Activated naive CD8-positive, alpha-beta T cell treated with anti-CD3 and anti-CD28 coated beads for 36 hours (primary cell): ENCODE results near the gene SRPK2. TPM values are rescaled to one million over a fixed set of nuclear protein-coding genes. Genes with fewer than 3 reads are reported as not detected.
"Not testable (repeated sequence)": the region's sequence is repeated elsewhere in the genome, so short reads cannot be mapped to it uniquely, and the experiment has no call there.

ENCODE experiments used
- DNase-seq: peaks from one replicate; pipeline ENCODE4 v3.0.0; 2021
- H3K27ac Mint-ChIP-seq: one replicate; pipeline ENCODE4 v1.8.0; 2022; ENCODE audit warnings: mild to moderate bottlenecking, moderate library complexity, mixed read lengths
- H3K27me3 Mint-ChIP-seq: one replicate; pipeline ENCODE4 v1.8.0; 2022; ENCODE audit warnings: mild to moderate bottlenecking, mixed read lengths
- H3K36me3 Mint-ChIP-seq: one replicate; pipeline ENCODE4 v1.8.0; 2021; ENCODE audit warnings: mild to moderate bottlenecking, mixed read lengths
- H3K4me1 Mint-ChIP-seq: one replicate; pipeline ENCODE4 v1.8.0; 2021; ENCODE audit warnings: mixed read lengths
- H3K4me3 Mint-ChIP-seq: one replicate; pipeline ENCODE4 v1.8.0; 2022; ENCODE audit warnings: mild to moderate bottlenecking, moderate library complexity, mixed read lengths
- H3K9me3 Mint-ChIP-seq: one replicate; pipeline ENCODE4 v1.8.0; 2022; ENCODE audit warnings: mixed read lengths
- total RNA-seq, 2 experiments: library from RNA; stranded (reverse); gene quantifications; one replicate each; pipeline ENCODE4 v1.2.3, GENCODE V29; 2021

Gene SRPK2
- total RNA-seq, 2 experiments from 2014 or later, result 38.2 to 38.8 TPM

DNA sequence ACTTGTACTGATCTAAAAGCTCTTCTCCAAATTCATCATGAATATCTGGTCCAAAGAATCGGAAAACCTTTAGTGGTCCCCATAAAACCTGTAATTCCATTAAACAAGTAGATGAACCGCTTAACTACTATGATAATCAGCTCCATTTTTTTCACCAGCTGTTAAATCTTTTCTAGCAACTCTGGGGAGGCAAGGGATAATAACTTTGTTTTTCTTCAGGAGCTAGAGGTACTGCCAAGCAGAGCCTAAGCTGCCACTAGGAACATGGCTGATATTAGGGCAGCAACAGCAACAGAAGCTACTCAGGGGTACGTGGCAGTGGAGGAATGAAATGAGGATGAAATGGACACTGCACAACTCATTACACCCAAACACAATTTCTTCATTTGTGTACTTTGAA lies 138.0 kb downstream of the SRPK2 start:
- Mint-ChIP-seq H3K27ac (no peak overlapping the region), H3K36me3 (peaks cover 4% of the 10 kb centered on the region), H3K9me3 (no peaks in the 10 kb centered on the region), H3K4me3 (no peak overlapping the region), H3K4me1 (peaks cover 35% of the 10 kb centered on the region), H3K27me3 (no peaks in the 10 kb centered on the region)
- no peak for DNase-seq

DNA sequence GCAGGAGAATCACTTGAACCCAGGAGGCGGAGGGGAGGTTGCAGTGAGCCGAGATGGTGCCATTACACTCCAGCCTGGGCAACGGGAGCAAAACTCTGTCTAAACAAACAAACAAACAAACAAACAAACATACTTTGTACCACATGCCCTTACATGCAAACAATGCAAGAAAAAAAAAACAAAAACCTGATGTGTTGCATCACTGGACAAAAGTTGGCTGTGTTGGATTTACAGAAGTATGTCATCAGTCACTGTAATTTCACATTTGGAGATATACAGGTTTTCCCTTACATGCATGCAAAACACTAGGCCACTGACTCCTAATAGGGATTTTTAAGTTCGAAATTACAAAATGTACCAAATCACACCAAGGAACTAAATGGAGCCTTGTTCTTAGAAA lies 138.5 kb downstream of the SRPK2 start:
- DNase-seq, result no peak
- Mint-ChIP-seq H3K4me3 (no peak overlapping the region), H3K9me3 (no peaks in the 10 kb centered on the region), H3K4me1 (peaks cover 35% of the 10 kb centered on the region), H3K36me3 (peaks cover 3% of the 10 kb centered on the region), H3K27ac (no peak overlapping the region), H3K27me3 (no peaks in the 10 kb centered on the region)

GRCh38 chr7:105249216-105249615 lies 139.5 kb downstream of the SRPK2 start:
- Mint-ChIP-seq H3K27me3 (no peaks in the 10 kb centered on the region), H3K4me1 (peaks cover 35% of the 10 kb centered on the region), H3K9me3 (no peaks in the 10 kb centered on the region), H3K36me3 (peaks cover 2% of the 10 kb centered on the region), H3K27ac (no peak overlapping the region), H3K4me3 (no peak overlapping the region)
- DNase-seq, result no peak

GRCh38 chr7:105246679-105247078 lies 142.0 kb downstream of the SRPK2 start:
- peaks cover 19% of the 10 kb centered on the region for H3K4me1 Mint-ChIP-seq
- no peaks in the 10 kb centered on the region for H3K27me3 Mint-ChIP-seq
- peaks cover 8% of the 10 kb centered on the region for H3K36me3 Mint-ChIP-seq
- no peak for DNase-seq
- no peak overlapping the region for H3K27ac Mint-ChIP-seq
- H3K9me3 Mint-ChIP-seq, result no peaks in the 10 kb centered on the region
- no peak overlapping the region for H3K4me3 Mint-ChIP-seq

DNA sequence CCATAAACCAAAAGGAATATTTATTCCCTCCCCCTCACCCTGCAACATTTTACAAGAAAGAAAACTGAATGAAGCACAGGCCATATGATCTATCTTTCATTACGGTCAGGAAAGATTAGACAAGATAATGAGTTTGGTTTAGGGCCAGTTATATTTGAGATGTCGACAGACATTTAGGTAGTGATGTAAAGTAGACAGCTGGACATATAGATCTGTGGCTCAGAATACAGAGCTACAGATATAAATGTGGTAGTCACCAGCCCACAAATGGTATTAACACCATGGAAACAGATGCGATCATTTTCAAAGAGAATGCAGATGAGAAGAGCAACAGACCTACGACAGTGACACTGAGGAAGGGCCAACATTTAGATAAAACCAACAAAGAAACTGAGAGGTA lies 142.5 kb downstream of the SRPK2 start:
- Mint-ChIP-seq H3K4me3 (no peak overlapping the region), H3K27me3 (no peaks in the 10 kb centered on the region), H3K9me3 (no peaks in the 10 kb centered on the region), H3K4me1 (peaks cover 19% of the 10 kb centered on the region), H3K36me3 (peaks cover 10% of the 10 kb centered on the region), H3K27ac (no peak overlapping the region)
- DNase-seq, result no peak

- DNase-seq, result no peak
- no peak overlapping the region for H3K4me3 Mint-ChIP-seq
- peaks cover 15% of the 10 kb centered on the region for H3K4me1 Mint-ChIP-seq
- H3K9me3 Mint-ChIP-seq, result no peaks in the 10 kb centered on the region
- peaks cover 10% of the 10 kb centered on the region for H3K36me3 Mint-ChIP-seq
- H3K27me3 Mint-ChIP-seq, result no peaks in the 10 kb centered on the region
- H3K27ac Mint-ChIP-seq, result no peak overlapping the region
These were observed 143.2 kb downstream of the SRPK2 start for GRCh38 chr7:105245398-105246114.

DNA sequence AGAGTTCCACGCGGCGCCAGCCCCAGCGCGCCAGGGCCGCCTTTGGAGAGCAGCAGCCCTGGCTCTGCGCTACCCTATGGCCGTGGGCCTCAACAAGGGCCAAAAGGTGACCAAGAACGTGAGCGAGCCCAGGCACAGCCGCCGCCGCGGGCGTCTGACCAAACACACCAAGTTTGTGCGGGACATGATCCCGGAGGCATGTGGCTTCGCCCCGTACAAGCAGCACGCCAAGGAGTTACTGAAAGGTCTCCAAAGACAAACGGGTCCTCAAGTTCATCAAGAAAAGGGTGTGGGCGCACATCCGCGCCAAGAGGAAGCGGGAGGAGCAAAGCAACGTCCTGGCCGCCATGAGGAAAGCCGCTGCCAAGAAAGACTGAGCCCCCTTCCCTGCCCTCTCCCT lies 144.1 kb downstream of the SRPK2 start:
- Mint-ChIP-seq H3K9me3 (no peaks in the 10 kb centered on the region), H3K27ac (no peak overlapping the region), H3K4me1 (peaks cover 18% of the 10 kb centered on the region), H3K27me3 (no peaks in the 10 kb centered on the region), H3K36me3 (peaks cover 10% of the 10 kb centered on the region), H3K4me3 (no peak overlapping the region)
- DNase-seq, result no peak

DNA sequence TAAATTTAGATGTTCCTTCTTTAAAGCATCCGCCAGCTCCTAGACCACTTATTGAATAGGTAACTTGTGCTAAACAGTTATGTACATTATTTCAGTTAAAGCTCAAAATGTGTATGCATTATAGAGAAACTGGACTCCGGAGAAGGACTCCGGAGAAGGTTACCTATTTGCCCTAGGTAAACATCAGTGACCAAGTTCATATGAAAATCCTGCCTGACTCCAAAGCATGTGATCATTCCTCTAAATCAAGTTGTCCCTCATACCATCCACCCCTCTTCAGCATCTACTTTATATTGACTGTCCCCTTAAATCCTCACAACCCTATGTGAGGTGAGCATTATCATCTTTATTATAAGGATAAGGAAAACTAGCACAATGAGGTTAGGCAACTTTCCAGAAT lies 147.5 kb downstream of the SRPK2 start:
- Mint-ChIP-seq H3K27ac (no peak overlapping the region), H3K4me1 (peaks cover 27% of the 10 kb centered on the region), H3K4me3 (no peak overlapping the region), H3K9me3 (no peaks in the 10 kb centered on the region), H3K36me3 (peaks cover 8% of the 10 kb centered on the region), H3K27me3 (no peaks in the 10 kb centered on the region)
- no peak for DNase-seq

DNA sequence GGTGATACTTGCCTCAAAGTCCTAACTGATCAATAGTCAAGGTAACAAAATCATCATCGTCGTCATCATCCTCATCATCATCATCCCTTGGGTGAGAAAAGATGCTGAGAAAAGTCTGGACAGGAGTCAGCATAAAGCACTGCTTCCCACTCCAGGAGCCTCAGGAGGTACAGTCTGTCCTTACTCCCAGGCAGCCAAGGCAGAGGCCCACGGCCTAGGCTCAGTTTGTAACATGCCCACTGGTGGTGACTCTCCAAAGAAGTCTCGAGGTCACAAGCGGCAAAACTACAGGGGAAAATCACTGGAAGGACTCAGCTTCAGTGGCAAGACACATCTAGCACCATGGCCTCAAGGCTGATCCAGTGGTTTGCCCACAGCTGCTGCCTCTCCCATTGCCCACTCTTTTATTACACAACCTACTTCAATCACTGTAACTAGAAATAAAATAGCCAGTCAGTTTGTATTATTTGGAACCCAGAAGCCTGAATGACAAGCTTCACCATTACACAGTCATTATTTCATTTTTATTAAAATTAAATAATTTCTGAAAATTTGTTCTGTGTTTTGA lies 150.4 kb downstream of the SRPK2 start:
- H3K27ac Mint-ChIP-seq, result no peak overlapping the region
- H3K4me3 Mint-ChIP-seq, result no peak overlapping the region
- H3K9me3 Mint-ChIP-seq, result no peaks in the 10 kb centered on the region

DNA sequence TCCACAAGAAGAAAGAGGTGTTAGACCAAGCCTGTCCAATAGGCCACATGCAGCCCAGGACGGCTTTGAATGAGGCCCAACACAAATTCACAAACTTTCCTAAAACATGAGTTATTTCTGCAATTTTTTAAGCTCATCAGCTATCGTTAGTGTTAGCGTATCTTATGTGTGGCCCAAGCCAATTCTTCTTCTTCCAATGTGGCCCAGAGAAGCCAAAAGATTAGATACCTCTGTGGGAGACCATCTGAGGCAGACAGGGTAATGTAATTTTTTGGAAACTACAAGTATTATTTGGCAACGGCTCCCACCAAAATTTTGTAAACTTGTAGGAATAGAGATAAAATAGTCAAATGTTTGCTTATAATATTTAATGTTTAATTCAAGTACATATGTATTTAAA lies 153.8 kb downstream of the SRPK2 start:
- no peak overlapping the region for H3K27ac Mint-ChIP-seq
- no peak overlapping the region for H3K4me3 Mint-ChIP-seq
- no peaks in the 10 kb centered on the region for H3K27me3 Mint-ChIP-seq
- H3K4me1 Mint-ChIP-seq, result peaks cover 18% of the 10 kb centered on the region
- DNase-seq, result no peak
- H3K9me3 Mint-ChIP-seq, result no peaks in the 10 kb centered on the region
- peaks cover 8% of the 10 kb centered on the region for H3K36me3 Mint-ChIP-seq

More for the DNA sequence above, 150.4 kb downstream of the SRPK2 start:
- no peak for DNase-seq
- H3K27me3 Mint-ChIP-seq, result no peaks in the 10 kb centered on the region
- H3K36me3 Mint-ChIP-seq, result peaks cover 7% of the 10 kb centered on the region
- peaks cover 31% of the 10 kb centered on the region for H3K4me1 Mint-ChIP-seq

GRCh38 chr7:105232829-105233291 lies 155.9 kb downstream of the SRPK2 start:
- H3K27me3 Mint-ChIP-seq, H3K9me3 Mint-ChIP-seq, H3K4me3 Mint-ChIP-seq, DNase-seq, H3K27ac Mint-ChIP-seq: not testable (repeated sequence)
- H3K36me3 Mint-ChIP-seq, result peaks cover 14% of the 10 kb centered on the region
- peaks cover 10% of the 10 kb centered on the region for H3K4me1 Mint-ChIP-seq

- no peak for DNase-seq
- Mint-ChIP-seq H3K4me1 (no peaks in the 10 kb centered on the region), H3K4me3 (no peak overlapping the region), H3K9me3 (no peaks in the 10 kb centered on the region), H3K27me3 (no peaks in the 10 kb centered on the region), H3K36me3 (peaks cover 19% of the 10 kb centered on the region), H3K27ac (no peak overlapping the region)
These were observed 158.2 kb downstream of the SRPK2 start for GRCh38 chr7:105230486-105230885.

DNA sequence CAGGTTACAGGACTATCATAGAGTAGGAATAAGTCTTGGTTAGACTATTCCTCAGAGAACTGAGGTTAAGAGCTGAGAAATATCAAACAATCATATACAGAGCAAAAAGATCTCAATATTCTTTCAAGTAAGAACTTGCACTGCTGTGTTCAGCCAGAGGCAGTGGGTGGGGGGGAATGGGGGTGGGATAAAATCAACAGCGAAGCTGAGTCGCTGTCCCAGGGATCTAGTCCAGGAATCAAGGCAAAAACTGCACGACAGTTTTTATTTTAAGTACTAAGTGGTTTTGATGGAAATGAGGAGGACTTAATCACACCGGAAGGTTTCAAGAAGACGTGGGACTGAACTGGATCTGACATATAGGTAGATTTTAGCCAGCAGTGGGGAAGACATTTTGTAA lies 159.1 kb downstream of the SRPK2 start:
- Mint-ChIP-seq H3K4me1 (peaks cover 8% of the 10 kb centered on the region), H3K36me3 (peaks cover 19% of the 10 kb centered on the region), H3K9me3 (no peaks in the 10 kb centered on the region), H3K4me3 (no peak overlapping the region), H3K27me3 (no peaks in the 10 kb centered on the region), H3K27ac (no peak overlapping the region)
- DNase-seq, result no peak

GRCh38 chr7:105228555-105228954 lies 160.2 kb downstream of the SRPK2 start:
- Mint-ChIP-seq H3K4me1 (peaks cover 9% of the 10 kb centered on the region), H3K36me3 (peaks cover 17% of the 10 kb centered on the region)

DNA sequence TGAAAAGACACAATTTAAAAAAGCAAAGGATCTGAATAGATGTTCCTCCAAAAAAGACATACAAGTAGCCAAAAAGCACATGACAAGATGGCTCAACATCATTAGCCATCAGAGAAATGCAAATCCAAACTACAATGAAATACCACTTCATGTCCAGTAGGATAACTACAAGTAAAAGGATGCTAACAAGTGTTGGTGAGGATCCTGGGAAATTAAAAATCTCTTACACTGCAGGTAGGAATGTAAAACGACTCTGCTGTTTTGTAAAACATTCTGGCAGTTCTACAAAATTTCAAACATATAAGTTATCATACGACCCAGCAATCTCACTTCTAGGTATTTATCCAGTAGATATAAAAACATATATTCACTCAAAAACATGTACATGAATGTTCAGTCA lies 161.3 kb downstream of the SRPK2 start:
- H3K27me3 Mint-ChIP-seq, result no peaks in the 10 kb centered on the region
- H3K4me3 Mint-ChIP-seq, result no peak overlapping the region
- H3K4me1 Mint-ChIP-seq, result peaks cover 14% of the 10 kb centered on the region
- H3K36me3 Mint-ChIP-seq, result peaks cover 17% of the 10 kb centered on the region
- DNase-seq, result no peak
- no peak overlapping the region for H3K27ac Mint-ChIP-seq
- no peaks in the 10 kb centered on the region for H3K9me3 Mint-ChIP-seq

More at GRCh38 chr7:105228555-105228954, 160.2 kb downstream of the SRPK2 start:
- Mint-ChIP-seq H3K27ac (no peak overlapping the region), H3K27me3 (no peaks in the 10 kb centered on the region), H3K9me3 (no peaks in the 10 kb centered on the region), H3K4me3 (no peak overlapping the region)
- no peak for DNase-seq
